ENCODE results near the gene AFAP1L2.
"Not testable (repeated sequence)": the region's sequence is repeated elsewhere in the genome, so short reads cannot be mapped to it uniquely, and the experiment has no call there.

AFAP1L2 gene

DNA sequence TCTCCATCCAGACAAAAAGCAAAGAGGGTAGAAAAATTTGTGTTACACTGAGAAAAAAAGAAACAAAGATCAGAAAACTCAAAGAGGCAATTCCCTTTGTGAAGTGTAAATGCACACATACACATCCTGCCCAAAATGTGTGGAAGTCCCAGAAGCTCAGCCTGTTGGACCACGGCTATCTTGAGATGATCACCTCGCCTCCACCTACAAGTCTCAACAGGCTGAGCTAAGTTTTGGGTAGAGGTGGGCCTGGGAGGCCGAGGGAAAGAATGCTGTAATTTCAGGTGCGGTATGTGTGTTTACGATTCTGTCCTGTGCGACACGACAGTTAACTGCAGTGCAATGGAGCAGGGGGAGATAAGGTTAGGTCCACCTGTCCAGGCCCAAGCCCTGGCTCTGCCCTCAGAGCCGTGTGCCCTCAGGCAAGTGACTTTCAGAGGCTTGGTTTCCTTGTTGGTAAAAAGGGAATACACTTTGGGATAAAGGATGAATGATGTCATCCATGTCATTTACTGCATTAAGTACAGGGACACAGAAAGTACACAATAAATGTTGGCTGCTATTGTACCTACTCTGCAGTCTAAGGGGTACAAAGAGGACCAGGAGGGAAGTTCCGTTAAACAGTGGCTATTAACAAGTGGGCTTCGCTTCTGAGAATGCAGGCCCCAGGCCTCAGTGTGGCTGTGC lies 67.3 kb downstream of the AFAP1L2 start:
- H3K36me3 ChIP-seq (ENCODE audit: control insufficient read depth, low read length), result no peaks in the 10 kb centered on the region
- TF ChIP-seq, protein P1, sequence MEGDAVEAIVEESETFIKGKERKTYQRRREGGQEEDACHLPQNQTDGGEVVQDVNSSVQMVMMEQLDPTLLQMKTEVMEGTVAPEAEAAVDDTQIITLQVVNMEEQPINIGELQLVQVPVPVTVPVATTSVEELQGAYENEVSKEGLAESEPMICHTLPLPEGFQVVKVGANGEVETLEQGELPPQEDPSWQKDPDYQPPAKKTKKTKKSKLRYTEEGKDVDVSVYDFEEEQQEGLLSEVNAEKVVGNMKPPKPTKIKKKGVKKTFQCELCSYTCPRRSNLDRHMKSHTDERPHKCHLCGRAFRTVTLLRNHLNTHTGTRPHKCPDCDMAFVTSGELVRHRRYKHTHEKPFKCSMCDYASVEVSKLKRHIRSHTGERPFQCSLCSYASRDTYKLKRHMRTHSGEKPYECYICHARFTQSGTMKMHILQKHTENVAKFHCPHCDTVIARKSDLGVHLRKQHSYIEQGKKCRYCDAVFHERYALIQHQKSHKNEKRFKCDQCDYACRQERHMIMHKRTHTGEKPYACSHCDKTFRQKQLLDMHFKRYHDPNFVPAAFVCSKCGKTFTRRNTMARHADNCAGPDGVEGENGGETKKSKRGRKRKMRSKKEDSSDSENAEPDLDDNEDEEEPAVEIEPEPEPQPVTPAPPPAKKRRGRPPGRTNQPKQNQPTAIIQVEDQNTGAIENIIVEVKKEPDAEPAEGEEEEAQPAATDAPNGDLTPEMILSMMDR (IDR thresholded peaks at IDR 0.05; ENCODE audit: low read depth, low read length, poor library complexity, severe bottlenecking), result no peak
- no peak for TF ChIP-seq EZH2phosphoT487 (IDR thresholded peaks at IDR 0.05; ENCODE audit: borderline replicate concordance, low read length)
- no peaks in the 10 kb centered on the region for H3K4me1 ChIP-seq (ENCODE audit: control insufficient read depth, low read length)
- H3F3A ChIP-seq (ENCODE audit: control insufficient read depth, insufficient read depth), result no peaks in the 10 kb centered on the region
- H3K4me2 ChIP-seq (ENCODE audit: low read length), result no peak overlapping the region
- H3K27ac ChIP-seq (ENCODE audit: low read depth, low read length), result no peak overlapping the region
- H3K27me3 ChIP-seq (ENCODE audit: control insufficient read depth, low read length), result no peaks in the 10 kb centered on the region
- no peaks in the 10 kb centered on the region for H4K20me1 ChIP-seq (ENCODE audit: control insufficient read depth, insufficient read depth, low read depth, low read length)
- H3K4me3 ChIP-seq (ENCODE audit: low read length), result no peak overlapping the region
- no peaks in the 10 kb centered on the region for H3K79me2 ChIP-seq (ENCODE audit: control insufficient read depth, low read length)
- no peaks in the 10 kb centered on the region for H3K9me2 ChIP-seq (replicated peaks; ENCODE audit: control insufficient read depth, low read length)
- H3K9me3 ChIP-seq (ENCODE audit: control insufficient read depth, insufficient read depth, low read length), result no peaks in the 10 kb centered on the region

DNA sequence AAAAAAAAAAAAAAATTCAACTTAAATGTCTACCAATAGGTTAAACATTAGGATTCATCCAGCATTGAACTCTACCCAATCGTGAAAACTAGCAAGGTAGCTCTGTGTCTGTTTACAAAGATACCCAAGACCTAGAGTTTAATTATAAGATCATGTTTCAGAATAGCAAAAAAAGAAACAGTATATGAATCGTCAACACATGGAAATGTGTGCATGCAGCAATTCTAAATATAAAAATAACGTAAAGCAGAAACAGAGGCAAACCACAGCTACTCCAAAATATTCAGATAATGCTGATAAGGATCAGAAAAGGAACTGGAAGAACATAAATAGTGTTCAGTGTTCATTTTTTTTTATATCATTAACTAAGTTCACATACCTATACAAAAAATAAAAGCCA lies 68.7 kb downstream of the AFAP1L2 start:
- no peaks in the 10 kb centered on the region for H3K9me2 ChIP-seq (replicated peaks; ENCODE audit: control insufficient read depth, low read length)
- H3K27ac ChIP-seq (ENCODE audit: low read depth, low read length), result no peak overlapping the region
- H3K9me3 ChIP-seq (ENCODE audit: control insufficient read depth, insufficient read depth, low read length), result no peaks in the 10 kb centered on the region
- H4K20me1 ChIP-seq (ENCODE audit: control insufficient read depth, insufficient read depth, low read depth, low read length), result no peaks in the 10 kb centered on the region
- no peaks in the 10 kb centered on the region for H3K4me1 ChIP-seq (ENCODE audit: control insufficient read depth, low read length)
- H3K36me3 ChIP-seq (ENCODE audit: control insufficient read depth, low read length), result no peaks in the 10 kb centered on the region
- no peaks in the 10 kb centered on the region for H3K79me2 ChIP-seq (ENCODE audit: control insufficient read depth, low read length)
- no peaks in the 10 kb centered on the region for H3F3A ChIP-seq (ENCODE audit: control insufficient read depth, insufficient read depth)
- TF ChIP-seq, protein P1 (IDR thresholded peaks at IDR 0.05; ENCODE audit: low read depth, low read length, poor library complexity, severe bottlenecking), result no peak
- no peaks in the 10 kb centered on the region for H3K27me3 ChIP-seq (ENCODE audit: control insufficient read depth, low read length)
- no peak overlapping the region for H3K4me3 ChIP-seq (ENCODE audit: low read length)
- H3K4me2 ChIP-seq (ENCODE audit: low read length), result no peak overlapping the region

DNA sequence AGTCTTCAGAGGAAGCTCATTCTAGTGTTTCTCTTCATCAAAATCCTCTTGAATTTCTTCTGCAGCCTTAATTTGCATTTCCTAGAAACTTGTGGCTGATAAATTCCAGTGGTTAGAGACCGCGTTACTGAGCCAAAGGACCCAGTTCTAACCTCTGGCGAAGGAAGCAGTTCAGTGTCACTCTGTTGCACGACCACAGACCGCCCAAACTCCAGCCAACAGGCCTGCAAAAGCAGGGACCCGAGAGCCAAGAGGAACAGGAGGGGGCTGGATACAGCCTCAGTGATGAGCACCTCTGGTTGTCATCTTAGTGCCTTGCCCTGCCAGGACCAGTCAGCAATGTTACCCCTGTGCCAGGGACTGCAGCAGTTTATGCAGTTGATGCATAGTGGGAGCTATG lies 70.0 kb downstream of the AFAP1L2 start:
- Histone ChIP-seq H3K9me3 (ENCODE audit: control insufficient read depth, insufficient read depth, low read length) (no peaks in the 10 kb centered on the region), H3K79me2 (ENCODE audit: control insufficient read depth, low read length) (no peaks in the 10 kb centered on the region), H3K27me3 (ENCODE audit: control insufficient read depth, low read length) (no peaks in the 10 kb centered on the region), H3K4me1 (ENCODE audit: control insufficient read depth, low read length) (no peaks in the 10 kb centered on the region), H3K4me3 (ENCODE audit: low read length) (no peak overlapping the region), H3K9me2 (replicated peaks; ENCODE audit: control insufficient read depth, low read length) (no peaks in the 10 kb centered on the region), H3K27ac (ENCODE audit: low read depth, low read length) (no peak overlapping the region), H4K20me1 (ENCODE audit: control insufficient read depth, insufficient read depth, low read depth, low read length) (no peaks in the 10 kb centered on the region), H3F3A (ENCODE audit: control insufficient read depth, insufficient read depth) (no peaks in the 10 kb centered on the region), H3K4me2 (ENCODE audit: low read length) (no peak overlapping the region), H3K36me3 (ENCODE audit: control insufficient read depth, low read length) (no peaks in the 10 kb centered on the region)
- TF ChIP-seq, protein P1 (IDR thresholded peaks at IDR 0.05; ENCODE audit: low read depth, low read length, poor library complexity, severe bottlenecking), result no peak
- TF ChIP-seq EZH2phosphoT487 (IDR thresholded peaks at IDR 0.05; ENCODE audit: borderline replicate concordance, low read length), result no peak

DNA sequence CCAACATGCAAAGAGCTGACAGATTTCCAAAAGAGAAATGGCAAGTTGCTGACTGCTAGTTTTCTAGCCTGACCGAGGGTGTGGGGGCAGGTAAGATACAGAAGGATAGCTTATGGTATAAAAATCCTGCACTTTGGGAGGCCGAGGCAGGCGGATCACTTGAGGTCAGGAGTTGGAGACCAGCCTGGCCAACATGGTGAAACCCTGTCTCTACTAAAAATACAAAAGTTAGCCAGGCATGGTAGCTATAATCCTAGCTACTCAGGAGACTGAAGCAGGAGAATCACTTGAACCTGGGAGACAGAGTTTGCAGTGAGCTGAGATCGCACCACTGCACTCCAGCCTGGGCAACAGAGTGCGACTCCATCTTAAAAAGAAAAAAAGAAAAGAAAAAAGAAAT lies 70.9 kb downstream of the AFAP1L2 start:
- H3K9me3 ChIP-seq (ENCODE audit: control insufficient read depth, insufficient read depth, low read length); H3K27ac ChIP-seq (ENCODE audit: low read depth, low read length); H3K4me2 ChIP-seq (ENCODE audit: low read length); H3F3A ChIP-seq (ENCODE audit: control insufficient read depth, insufficient read depth); H3K27me3 ChIP-seq (ENCODE audit: control insufficient read depth, low read length); H3K4me1 ChIP-seq (ENCODE audit: control insufficient read depth, low read length); H4K20me1 ChIP-seq (ENCODE audit: control insufficient read depth, insufficient read depth, low read depth, low read length); H3K36me3 ChIP-seq (ENCODE audit: control insufficient read depth, low read length); H3K9me2 ChIP-seq (replicated peaks; ENCODE audit: control insufficient read depth, low read length); H3K79me2 ChIP-seq (ENCODE audit: control insufficient read depth, low read length); H3K4me3 ChIP-seq (ENCODE audit: low read length): not testable (repeated sequence)
